H1 (cell line): ENCODE data around the gene TBC1D2B. TPM values are rescaled to one million over a fixed set of nuclear protein-coding genes. Genes with fewer than 3 reads are reported as not detected.

ENCODE experiments used
- CTBP2 ChIP-seq: IDR thresholded peaks from 2 replicates; pipeline ENCODE4 v1.7.0; 2011; ENCODE audit warnings: borderline replicate concordance, mild to moderate bottlenecking, moderate library complexity, mixed read lengths, low read length; ENCODE audit not compliant: insufficient read depth, insufficient read length
- EZH2 ChIP-seq: fragments of 200-600 bp; sonication (generic); IDR thresholded peaks from 2 replicates; pipeline ENCODE4 v1.7.1; 2012; ENCODE audit warnings: low read depth, mild to moderate bottlenecking, moderate library complexity, low read length, inconsistent platforms; ENCODE audit not compliant: severe bottlenecking
- HDAC2 ChIP-seq, 2 experiments: fragments of 300-600 bp in 1 of 2; sonication (generic) in 1 of 2; IDR thresholded peaks; 2 replicates each; pipeline ENCODE4 v1.6.1; 2011 to 2012; ENCODE audit warnings: low read depth in 2 of 2, low read length in 2 of 2, mild to moderate bottlenecking in 2 of 2, moderate library complexity in 2 of 2, borderline replicate concordance in 1 of 2, inconsistent platforms in 1 of 2
- NRF1 ChIP-seq: IDR thresholded peaks from 2 replicates; pipeline ENCODE4 v1.6.1; 2011; ENCODE audit warnings: mild to moderate bottlenecking, low read depth, low read length, improper control_type of control experiment
- SIN3A ChIP-seq, 2 experiments: IDR thresholded peaks in 1 of 2; conservative IDR thresholded peaks in 1 of 2; 2 replicates each; pipeline ENCODE4 v1.6.1; 2011 to 2012; ENCODE audit warnings: low read length in 2 of 2, improper control_type of control experiment in 1 of 2, low read depth in 1 of 2, mild to moderate bottlenecking in 1 of 2
- SP4 ChIP-seq: IDR thresholded peaks from 2 replicates; pipeline ENCODE4 v1.6.1; 2012; ENCODE audit warnings: low read length, inconsistent platforms
- polyA plus RNA-seq, 7 experiments: library from polyadenylated mRNA; depleted of rRNA in 3 of 7; stranded (reverse) in 5 of 7; unstranded in 2 of 7; fragments of >200 nt in 5 of 7; fragments of 200-250 nt in 2 of 7; gene quantifications; 1 replicate in 5 of 7; 2 replicates in 1 of 7; 4 replicates in 1 of 7; pipeline versions ENCODE4 v1.2.1 to v1.2.3, GENCODE V29; 2011 to 2013; ENCODE audit warnings: missing spikeins in 2 of 7, mixed read lengths in 2 of 7
- total RNA-seq: library from RNA; stranded (reverse); fragmentation: NEBNext Ultra II Directional; extraction: Animal tissue kit (Norgen Biotek cat#: 25700); gene quantifications from 2 replicates; pipeline ENCODE4 v1.2.1, GENCODE V29; 2021

TBC1D2B gene
- total and polyA plus RNA-seq, 2 of the 8 experiments (the other 6 are each of a cell fraction or from before 2014, with no cell fraction given): 11.9 to 19.5 TPM

DNA sequence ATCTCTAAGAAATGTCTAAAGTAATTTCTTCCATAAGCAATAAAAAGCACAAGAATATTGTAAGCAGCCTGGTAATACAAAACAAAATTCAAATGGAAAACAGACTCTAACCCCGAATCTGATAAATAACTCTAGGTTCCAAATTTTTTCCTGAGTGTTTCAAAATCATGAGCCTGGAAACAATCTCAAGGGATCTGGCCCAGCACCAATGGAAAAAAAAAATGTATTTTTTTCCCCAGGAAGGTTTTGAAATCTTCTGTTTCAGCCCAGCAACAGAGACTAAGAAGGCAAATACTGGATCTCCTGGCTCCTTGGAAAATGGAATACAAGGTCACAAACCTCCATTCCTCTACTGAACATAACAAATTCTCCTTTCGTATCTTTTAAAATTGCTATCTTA is 13.0 kb downstream of the TBC1D2B start (continued):
- TF ChIP-seq NRF1: no peak
- TF ChIP-seq EZH2: no peak
- no peak for TF ChIP-seq CTBP2
- TF ChIP-seq HDAC2 (IDR thresholded peaks at IDR 0.05; ENCODE audit: borderline replicate concordance in 1 of 2, low read depth in 2 of 2, low read length in 2 of 2): no peak
- no peak for TF ChIP-seq SP4
- no peak for TF ChIP-seq SIN3A (conservative IDR thresholded peaks at IDR 0.05 in 1 of 2, IDR thresholded peaks at IDR 0.05 in 1 of 2; ENCODE audit: low read depth in 1 of 2, low read length in 2 of 2)
